GM12872 (cell line): Measurements from ENCODE around the gene RRBP1.

Source experiments
- TF ChIP-seq, protein P1 (sequence below): IDR thresholded peaks from 3 replicates; pipeline ENCODE4 v1.5.1; 2011; ENCODE audit warnings: low read depth, mild to moderate bottlenecking, low read length, moderate library complexity; ENCODE audit not compliant: insufficient read depth

Gene RRBP1

DNA sequence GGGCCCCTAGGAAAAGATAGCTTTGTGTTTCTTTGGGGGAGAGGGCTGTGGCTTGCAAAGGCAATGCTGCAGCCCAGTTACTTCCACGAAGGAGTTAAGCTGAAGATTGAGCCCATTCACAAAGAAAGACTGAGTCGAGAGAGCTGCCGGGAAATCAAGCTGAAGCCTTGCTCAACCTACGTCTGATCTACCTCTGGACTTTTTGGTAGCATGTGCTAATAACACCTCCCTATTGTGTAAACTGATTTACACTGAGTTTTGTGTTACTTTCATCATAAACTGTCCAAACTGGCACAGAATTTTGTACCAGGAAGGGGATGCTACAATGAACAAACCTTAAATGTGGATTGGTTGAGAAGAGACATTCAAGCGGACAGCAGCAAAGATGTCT, 41.3 kb upstream of the RRBP1 start:
- TF ChIP-seq, protein P1, sequence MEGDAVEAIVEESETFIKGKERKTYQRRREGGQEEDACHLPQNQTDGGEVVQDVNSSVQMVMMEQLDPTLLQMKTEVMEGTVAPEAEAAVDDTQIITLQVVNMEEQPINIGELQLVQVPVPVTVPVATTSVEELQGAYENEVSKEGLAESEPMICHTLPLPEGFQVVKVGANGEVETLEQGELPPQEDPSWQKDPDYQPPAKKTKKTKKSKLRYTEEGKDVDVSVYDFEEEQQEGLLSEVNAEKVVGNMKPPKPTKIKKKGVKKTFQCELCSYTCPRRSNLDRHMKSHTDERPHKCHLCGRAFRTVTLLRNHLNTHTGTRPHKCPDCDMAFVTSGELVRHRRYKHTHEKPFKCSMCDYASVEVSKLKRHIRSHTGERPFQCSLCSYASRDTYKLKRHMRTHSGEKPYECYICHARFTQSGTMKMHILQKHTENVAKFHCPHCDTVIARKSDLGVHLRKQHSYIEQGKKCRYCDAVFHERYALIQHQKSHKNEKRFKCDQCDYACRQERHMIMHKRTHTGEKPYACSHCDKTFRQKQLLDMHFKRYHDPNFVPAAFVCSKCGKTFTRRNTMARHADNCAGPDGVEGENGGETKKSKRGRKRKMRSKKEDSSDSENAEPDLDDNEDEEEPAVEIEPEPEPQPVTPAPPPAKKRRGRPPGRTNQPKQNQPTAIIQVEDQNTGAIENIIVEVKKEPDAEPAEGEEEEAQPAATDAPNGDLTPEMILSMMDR: no peak

DNA sequence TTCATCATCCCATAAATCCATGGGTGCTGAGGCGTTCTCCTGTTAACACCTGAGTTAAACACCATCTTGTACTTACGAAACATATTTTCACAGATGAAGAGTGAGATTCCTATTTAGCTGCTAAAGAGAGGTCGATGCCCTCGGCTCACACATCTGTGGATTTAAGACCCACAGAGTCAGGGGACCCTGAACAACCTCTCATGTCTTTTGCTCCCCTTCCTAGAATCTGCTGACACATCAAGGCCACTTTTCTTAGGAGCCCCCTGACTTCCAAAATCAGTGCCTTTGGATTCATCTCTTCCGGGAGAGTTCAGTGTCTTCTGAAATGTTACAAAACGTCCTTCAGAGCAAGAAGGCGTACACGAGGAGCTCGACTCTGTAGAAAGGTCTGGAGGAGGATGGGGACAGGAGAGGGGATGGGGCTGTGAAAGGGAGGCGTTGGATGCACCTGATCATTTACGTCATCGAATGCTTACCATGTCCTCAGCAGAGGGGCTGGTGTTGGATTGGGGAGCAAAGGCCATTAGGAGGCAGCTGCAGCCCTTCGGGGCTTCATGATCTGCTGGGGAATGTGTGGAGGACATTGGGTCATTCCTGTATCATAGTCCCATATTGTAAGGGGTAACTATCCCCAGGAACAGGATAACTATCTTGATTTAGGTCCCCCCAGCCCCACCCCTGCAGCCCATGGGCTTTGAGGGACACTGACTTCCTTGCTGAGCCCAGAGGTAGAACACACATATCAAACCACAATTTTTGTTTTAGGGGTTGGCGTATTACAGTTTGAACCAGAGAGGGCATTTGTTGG, 40.7 kb upstream of the RRBP1 start:
- TF ChIP-seq, protein P1: no peak

DNA sequence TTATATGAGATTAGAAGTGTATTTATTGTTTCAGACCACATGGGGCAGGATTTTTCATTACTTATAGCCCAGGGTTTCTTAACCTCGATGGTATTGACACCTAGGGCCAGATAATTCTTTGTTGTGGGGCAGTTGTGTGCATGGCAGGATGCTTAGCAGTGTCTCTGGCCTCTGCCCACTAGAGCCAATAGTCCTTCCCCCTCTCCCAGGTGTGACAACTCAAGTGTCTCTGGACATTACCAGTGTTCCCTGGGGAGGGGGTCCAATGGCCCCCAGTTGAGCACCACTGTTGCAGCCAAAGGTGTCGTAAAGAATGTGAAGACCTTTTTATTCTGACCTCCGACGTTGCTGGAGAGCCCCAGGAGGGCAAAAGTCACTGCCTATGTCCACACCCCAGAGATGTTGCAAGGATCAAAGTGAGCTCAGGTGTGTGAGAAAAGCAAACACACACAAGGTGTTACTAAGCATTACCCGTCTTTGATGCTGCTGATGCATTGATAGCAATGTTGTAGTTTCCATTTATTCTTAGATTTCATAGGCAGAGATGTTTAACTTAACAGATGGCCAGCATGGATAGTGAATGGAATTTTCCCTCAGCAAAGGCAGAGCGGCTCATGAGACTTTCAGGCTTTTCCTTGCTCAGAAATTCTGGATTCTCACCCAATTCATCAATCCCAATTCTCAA, 39.9 kb upstream of the RRBP1 start:
- TF ChIP-seq, protein P1: no peak; the same call in 2 of the 3 replicates

DNA sequence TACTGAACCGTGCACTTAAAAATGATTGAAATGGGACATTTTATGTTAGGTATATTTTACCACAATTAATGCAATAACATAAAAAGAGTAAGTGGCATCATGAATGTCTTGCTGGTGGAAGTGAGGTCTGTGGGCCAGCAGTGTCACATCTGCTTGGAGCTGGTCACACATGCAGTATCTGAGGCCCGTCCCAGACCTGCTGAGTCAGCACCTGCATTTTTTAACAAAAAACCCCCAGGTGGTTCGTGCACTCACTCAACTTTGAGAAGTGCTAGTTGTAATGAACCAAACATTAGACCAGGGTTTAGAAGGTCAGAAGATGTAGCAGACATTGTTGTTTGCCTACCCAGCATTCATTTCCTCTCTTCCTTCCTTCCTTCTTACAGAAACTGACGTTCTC, 38.7 kb upstream of the RRBP1 start:
- TF ChIP-seq, protein P1: no peak

DNA sequence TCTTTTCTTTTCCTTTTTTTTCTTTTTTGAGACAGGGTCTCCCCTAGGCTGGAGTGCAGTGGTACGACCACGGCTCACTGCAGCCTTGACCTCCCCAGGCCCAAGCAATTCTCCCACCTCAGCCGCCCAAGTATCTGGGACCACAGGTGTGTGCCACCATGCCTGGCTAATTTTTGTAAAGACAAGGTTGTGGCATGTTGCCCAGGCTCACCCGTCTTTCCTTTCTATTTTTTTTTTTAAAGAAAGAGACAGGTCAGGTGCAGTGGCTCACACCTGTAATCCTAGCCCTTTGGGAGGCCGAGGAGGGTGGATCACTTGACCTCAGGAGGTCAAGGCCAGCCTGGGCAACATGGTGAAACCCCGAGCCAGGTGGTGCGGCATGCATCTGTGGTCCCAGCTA, 34.3 kb upstream of the RRBP1 start:
- TF ChIP-seq, protein P1: no peak

DNA sequence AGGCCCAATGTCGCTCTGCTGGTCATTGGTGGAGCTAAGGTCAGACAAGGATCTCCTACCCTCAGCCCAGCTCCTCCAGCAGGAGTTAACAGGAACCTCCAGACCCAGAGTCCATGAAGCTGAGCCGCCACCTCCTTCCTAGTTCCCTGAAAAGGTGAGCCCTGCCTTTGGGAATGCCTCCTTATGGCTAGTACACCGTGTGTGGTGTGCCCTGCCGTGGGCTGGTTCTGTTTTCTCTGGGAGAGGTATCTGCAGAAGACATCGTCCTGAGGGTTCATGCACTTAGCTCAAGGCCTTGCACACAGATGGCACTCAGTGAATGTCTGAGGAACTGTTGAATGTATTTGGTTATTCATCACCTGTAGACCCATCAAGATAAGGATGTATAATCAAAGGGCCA, 33.0 kb upstream of the RRBP1 start:
- TF ChIP-seq, protein P1: no peak

DNA sequence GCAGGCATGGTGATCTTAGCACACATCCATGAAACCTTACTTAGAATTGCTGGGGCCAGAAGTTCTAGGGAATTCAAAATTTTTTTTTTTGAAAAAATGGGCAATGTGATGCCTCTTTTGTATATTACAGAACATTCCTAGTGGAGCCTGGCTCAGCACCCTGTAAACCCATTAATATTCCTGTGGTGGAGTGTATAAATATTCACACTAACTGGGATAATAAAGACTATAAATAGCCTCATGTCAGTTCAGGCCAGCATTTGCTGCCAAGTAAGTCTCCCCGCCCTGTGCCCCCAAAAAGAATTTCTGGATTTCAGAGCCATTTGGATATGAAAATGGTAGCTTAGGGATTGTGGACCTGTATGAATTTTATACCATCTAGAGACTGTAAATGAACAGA, 32.6 kb upstream of the RRBP1 start:
- TF ChIP-seq, protein P1: no peak
